ENCODE results near the gene MAST2. TPM values are rescaled to one million over a fixed set of nuclear protein-coding genes. Genes with fewer than 3 reads are reported as not detected.

Gene MAST2
- total RNA-seq, 1 experiment from 2014 or later: 41.9 TPM

DNA sequence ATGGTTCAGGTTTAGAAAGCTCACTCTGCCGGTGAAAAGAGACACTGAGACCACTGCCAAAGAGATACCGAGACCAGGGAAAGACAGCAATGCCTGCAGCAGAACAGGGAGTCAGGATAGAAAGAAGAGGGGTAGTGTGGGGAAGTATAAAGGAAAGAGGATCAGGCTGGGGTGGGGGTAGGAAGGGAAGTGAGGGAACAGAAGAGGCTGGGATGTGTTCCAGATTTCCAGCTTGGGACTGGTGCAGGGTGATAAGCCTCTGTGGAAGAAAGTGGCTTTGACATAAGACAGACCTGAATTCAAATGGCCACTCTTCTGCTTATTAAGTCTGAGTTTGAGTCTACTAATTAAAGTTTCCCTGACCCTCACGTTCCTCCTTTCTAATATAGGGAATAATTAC, 223.1 kb downstream of the MAST2 start (continued):
- TF ChIP-seq SIN3A (IDR thresholded peaks at IDR 0.05; ENCODE audit: low read depth): no peak
- no peak for TF ChIP-seq EGR1 (IDR thresholded peaks at IDR 0.05; ENCODE audit: low read depth)
- TF ChIP-seq, protein P1, sequence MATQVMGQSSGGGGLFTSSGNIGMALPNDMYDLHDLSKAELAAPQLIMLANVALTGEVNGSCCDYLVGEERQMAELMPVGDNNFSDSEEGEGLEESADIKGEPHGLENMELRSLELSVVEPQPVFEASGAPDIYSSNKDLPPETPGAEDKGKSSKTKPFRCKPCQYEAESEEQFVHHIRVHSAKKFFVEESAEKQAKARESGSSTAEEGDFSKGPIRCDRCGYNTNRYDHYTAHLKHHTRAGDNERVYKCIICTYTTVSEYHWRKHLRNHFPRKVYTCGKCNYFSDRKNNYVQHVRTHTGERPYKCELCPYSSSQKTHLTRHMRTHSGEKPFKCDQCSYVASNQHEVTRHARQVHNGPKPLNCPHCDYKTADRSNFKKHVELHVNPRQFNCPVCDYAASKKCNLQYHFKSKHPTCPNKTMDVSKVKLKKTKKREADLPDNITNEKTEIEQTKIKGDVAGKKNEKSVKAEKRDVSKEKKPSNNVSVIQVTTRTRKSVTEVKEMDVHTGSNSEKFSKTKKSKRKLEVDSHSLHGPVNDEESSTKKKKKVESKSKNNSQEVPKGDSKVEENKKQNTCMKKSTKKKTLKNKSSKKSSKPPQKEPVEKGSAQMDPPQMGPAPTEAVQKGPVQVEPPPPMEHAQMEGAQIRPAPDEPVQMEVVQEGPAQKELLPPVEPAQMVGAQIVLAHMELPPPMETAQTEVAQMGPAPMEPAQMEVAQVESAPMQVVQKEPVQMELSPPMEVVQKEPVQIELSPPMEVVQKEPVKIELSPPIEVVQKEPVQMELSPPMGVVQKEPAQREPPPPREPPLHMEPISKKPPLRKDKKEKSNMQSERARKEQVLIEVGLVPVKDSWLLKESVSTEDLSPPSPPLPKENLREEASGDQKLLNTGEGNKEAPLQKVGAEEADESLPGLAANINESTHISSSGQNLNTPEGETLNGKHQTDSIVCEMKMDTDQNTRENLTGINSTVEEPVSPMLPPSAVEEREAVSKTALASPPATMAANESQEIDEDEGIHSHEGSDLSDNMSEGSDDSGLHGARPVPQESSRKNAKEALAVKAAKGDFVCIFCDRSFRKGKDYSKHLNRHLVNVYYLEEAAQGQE (IDR thresholded peaks at IDR 0.05; ENCODE audit: low read depth): no peak
- no peak for TF ChIP-seq JUND (IDR thresholded peaks at IDR 0.05)

DNA sequence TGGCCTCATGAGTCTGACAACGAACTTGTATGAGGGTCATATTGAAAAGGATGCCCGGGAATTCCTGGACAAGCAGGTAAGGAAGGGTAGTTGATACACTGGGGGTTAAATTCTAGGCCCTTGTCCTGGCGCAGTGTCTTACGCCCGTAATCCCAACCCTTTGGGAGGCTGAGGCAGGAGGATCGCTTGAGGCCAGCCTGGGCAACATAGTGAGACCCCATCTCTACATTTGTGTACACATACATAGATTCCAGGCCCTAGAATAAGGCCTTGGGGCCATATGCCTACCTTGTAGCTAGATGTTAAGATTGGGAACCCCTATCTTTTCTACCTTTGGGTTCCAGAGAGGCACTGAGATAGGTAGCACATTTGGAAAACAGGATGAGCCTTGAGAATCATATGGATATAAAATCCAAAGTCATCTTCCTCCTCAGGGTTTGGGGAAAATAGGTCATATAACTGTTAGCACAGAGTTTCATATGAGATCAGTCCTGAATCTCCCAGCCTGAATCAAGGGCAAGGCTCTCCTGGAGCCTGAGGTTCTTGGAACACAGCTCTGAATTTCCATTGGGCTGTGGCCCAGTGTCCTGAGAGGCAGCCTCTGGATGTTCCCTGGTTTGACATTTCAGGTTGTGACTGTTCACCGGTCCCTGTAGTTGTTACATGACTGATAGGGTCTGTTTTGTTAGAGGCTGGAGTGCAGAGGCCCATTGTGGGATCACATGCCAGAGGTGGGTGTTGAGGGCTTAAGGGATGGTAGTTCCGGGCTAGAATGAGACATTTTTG, 224.6 kb downstream of the MAST2 start:
- no peaks in the 10 kb centered on the region for H3K4me1 ChIP-seq (ENCODE audit: control insufficient read depth in 1 of 2, insufficient read depth in 2 of 2, low read length in 2 of 2)
- no peak overlapping the region for H3K27ac ChIP-seq (ENCODE audit: low read depth, low read length)
- no peak overlapping the region for H3K4me3 ChIP-seq (replicated peaks in 1 of 2; ENCODE audit: low read depth in 1 of 2, low read length in 2 of 2)
- H3K36me3 ChIP-seq (ENCODE audit: control insufficient read depth in 1 of 2, insufficient read depth in 2 of 2, low read length in 2 of 2): peaks cover 3 to 10% of the 10 kb centered on the region in 2 experiments; a peak in 3 of 4 replicates
- H3K9me2 ChIP-seq (ENCODE audit: insufficient read depth): no peaks in the 10 kb centered on the region
- H2AFZ ChIP-seq (ENCODE audit: low read depth, low read length, poor library complexity, severe bottlenecking): no peak overlapping the region
- H3K79me2 ChIP-seq (ENCODE audit: insufficient read depth, low read length): no peaks in the 10 kb centered on the region
- no peaks in the 10 kb centered on the region for H3K27me3 ChIP-seq (ENCODE audit: insufficient read depth, low read length)
- intact Hi-C loops (cut with micrococcal nuclease): no loop called here
- ATAC-seq (no peak), DNase-seq (ENCODE audit: low read depth, low spot score) (no peak)
- CTCF ChIA-PET: no interaction called here
- BruUV-seq (replicated peaks): no TSS peak
- no peak overlapping the region for H3K9ac ChIP-seq (ENCODE audit: low read length)
- no peaks in the 10 kb centered on the region for H4K20me1 ChIP-seq (ENCODE audit: insufficient read depth)
- TF ChIP-seq JUND (IDR thresholded peaks at IDR 0.05) (no peak), CBX3 (IDR thresholded peaks at IDR 0.05; ENCODE audit: low read depth) (no peak), EGR1 (IDR thresholded peaks at IDR 0.05; ENCODE audit: low read depth) (no peak)
- POLR2A ChIA-PET: no interaction called here
- H3K4me2 ChIP-seq (ENCODE audit: low read length): no peak overlapping the region
- no peaks in the 10 kb centered on the region for H3K9me3 ChIP-seq (ENCODE audit: control insufficient read depth in 1 of 2, insufficient read depth in 1 of 2, low read depth in 1 of 2, low read length in 2 of 2)
- RAD21 ChIA-PET (ENCODE audit: low non-redundant PET in 1 of 2, low total read pairs in 2 of 2, uncharacterized antibody in 2 of 2, unreplicated experiment in 2 of 2): no interaction called here
